Fibroblast of lung (primary cell): Measurements from ENCODE around the gene RPAP3.

Experiments
- CTCF ChIP-seq, 2 donors: IDR thresholded peaks in 1 of 2; conservative IDR thresholded peaks in 1 of 2; 1 replicate in 1 of 2; 2 replicates in 1 of 2; pipeline ENCODE4 v1.5.1; 2011 to 2012; ENCODE audit warnings: low read length in 2 of 2, control low read depth in 1 of 2, inconsistent platforms in 1 of 2, low read depth in 1 of 2, mild to moderate bottlenecking in 1 of 2
- EZH2 ChIP-seq: IDR thresholded peaks from 2 replicates; pipeline ENCODE4 v1.5.1; 2012; ENCODE audit warnings: low read length, control low read depth, mild to moderate bottlenecking; ENCODE audit errors: missing control alignments

GRCh38 chr12:47739979-47740378, 34.1 kb upstream of the RPAP3 start:
- TF ChIP-seq EZH2 (no peak), CTCF (conservative IDR thresholded peaks at IDR 0.05 in 1 of 2, IDR thresholded peaks at IDR 0.05 in 1 of 2; ENCODE audit: low read depth in 1 of 2, low read length in 2 of 2) (no peak)
